IMR-90 (cell line): ENCODE data around the gene CRYBA4. TPM values are rescaled to one million over a fixed set of nuclear protein-coding genes. Genes with fewer than 3 reads are reported as not detected.

Experiments used
- ATAC-seq: fragments of 200-7000 bp; cut with Tn5 transposase; 2 replicates; pipeline ENCODE4 v1.9.1; 2020; ENCODE audit warnings: low read depth, mild to moderate bottlenecking, moderate library complexity
- BruUV-seq: library from RNA; stranded (reverse); fragments of 400-500 nt; replicated peaks from 2 replicates; lab custom pipeline; 2021; lab: Mats Ljungman, UMichigan
- CTCF ChIA-PET: fragments of 300-600 bp; formaldehyde crosslinking; extraction: SDS; loops from one replicate; lab custom pipeline; 2021; ENCODE audit warnings: antibody characterized with exemption; lab: Yijun Ruan, JAX
- POLR2A ChIA-PET: fragments of 300-600 bp; sonication (Branson Sonifier 250); formaldehyde crosslinking; loops from one replicate; lab custom pipeline; 2022; ENCODE audit warnings: antibody characterized with exemption; ENCODE audit not compliant: unreplicated experiment; lab: Charles Lee
- DNase-seq: peaks from one replicate; pipeline ENCODE4 v3.0.0; 2013
- H2AFZ ChIP-seq: replicated peaks from 2 replicates; pipeline ENCODE3; 2013; ENCODE audit warnings: low read length, mild to moderate bottlenecking; ENCODE audit not compliant: poor library complexity
- H2AK5ac ChIP-seq: 2 replicates; pipeline ENCODE4 v1.6.1; 2013; ENCODE audit warnings: low read depth, low read length, inconsistent platforms
- H2AK9ac ChIP-seq: replicated peaks from 2 replicates; pipeline ENCODE3; 2013; ENCODE audit warnings: mild to moderate bottlenecking, low read depth, low read length, moderate library complexity; ENCODE audit not compliant: poor library complexity
- H2BK120ac ChIP-seq: 2 replicates; pipeline ENCODE4 v1.6.1; 2013; ENCODE audit warnings: low read depth, low read length, inconsistent platforms
- H2BK15ac ChIP-seq: 3 replicates; pipeline ENCODE4 v1.6.1; 2013; ENCODE audit warnings: low read depth, low read length, inconsistent platforms
- H2BK20ac ChIP-seq: 2 replicates; pipeline ENCODE4 v1.6.1; 2013; ENCODE audit warnings: low read depth, mild to moderate bottlenecking, inconsistent platforms, low read length, moderate library complexity
- H2BK5ac ChIP-seq: 2 replicates; pipeline ENCODE4 v1.6.1; 2013; ENCODE audit warnings: mild to moderate bottlenecking, low read depth, low read length, inconsistent platforms; ENCODE audit not compliant: poor library complexity, severe bottlenecking
- H3K14ac ChIP-seq: replicated peaks from 2 replicates; pipeline ENCODE4 v1.6.1; 2013; ENCODE audit warnings: low read depth, low read length, inconsistent platforms
- H3K18ac ChIP-seq: 2 replicates; pipeline ENCODE4 v1.6.1; 2013; ENCODE audit warnings: low read depth, low read length, control low read depth
- H3K23ac ChIP-seq: 2 replicates; pipeline ENCODE4 v1.6.1; 2013; ENCODE audit warnings: low read depth, low read length, inconsistent platforms
- H3K27ac ChIP-seq: 2 replicates; pipeline ENCODE4 v1.5.1; 2013; ENCODE audit warnings: mild to moderate bottlenecking, control low read depth, low read length; ENCODE audit not compliant: insufficient read depth
- H3K27me3 ChIP-seq: 2 replicates; pipeline ENCODE4 v1.6.1; 2013; ENCODE audit warnings: low read length; ENCODE audit not compliant: control insufficient read depth, insufficient read depth
- H3K36me3 ChIP-seq: 2 replicates; pipeline ENCODE4 v1.6.1; 2013; ENCODE audit warnings: low read length, mixed read lengths; ENCODE audit not compliant: control insufficient read depth, insufficient read depth
- H3K4ac ChIP-seq: 2 replicates; pipeline ENCODE4 v1.6.1; 2013; ENCODE audit warnings: low read depth, low read length, inconsistent platforms
- H3K4me1 ChIP-seq: 2 replicates; pipeline ENCODE4 v1.6.1; 2013; ENCODE audit warnings: low read length, mixed read lengths; ENCODE audit not compliant: control insufficient read depth, insufficient read depth
- H3K4me2 ChIP-seq: 2 replicates; pipeline ENCODE4 v1.6.1; 2013; ENCODE audit warnings: low read depth, mild to moderate bottlenecking, control low read depth, low read length, moderate library complexity
- H3K4me3 ChIP-seq: 2 replicates; pipeline ENCODE4 v1.5.1; 2013; ENCODE audit warnings: low read depth, mild to moderate bottlenecking, control low read depth, low read length, moderate library complexity; ENCODE audit not compliant: insufficient read depth
- H3K56ac ChIP-seq: 2 replicates; pipeline ENCODE4 v1.6.1; 2013; ENCODE audit warnings: low read length, inconsistent platforms; ENCODE audit not compliant: insufficient read depth; ENCODE audit errors: extremely low read depth
- H3K79me1 ChIP-seq, 2 experiments: 2 replicates each; pipeline ENCODE4 v1.6.1; 2013; ENCODE audit warnings: low read length in 2 of 2, inconsistent platforms in 1 of 2, low read depth in 1 of 2
- H3K9ac ChIP-seq: 2 replicates; pipeline ENCODE4 v1.6.1; 2013; ENCODE audit warnings: low read depth, low read length, control low read depth
- H3K9me1 ChIP-seq: 2 replicates; pipeline ENCODE4 v1.6.1; 2013; ENCODE audit warnings: low read length, inconsistent platforms; ENCODE audit not compliant: insufficient read depth
- H3K9me3 ChIP-seq: 2 replicates; pipeline ENCODE4 v1.6.1; 2013; ENCODE audit warnings: low read length; ENCODE audit not compliant: control insufficient read depth, insufficient read depth
- H4K20me1 ChIP-seq: 2 replicates; pipeline ENCODE4 v1.6.1; 2013; ENCODE audit warnings: low read length, inconsistent platforms; ENCODE audit not compliant: insufficient read depth
- H4K5ac ChIP-seq: 2 replicates; pipeline ENCODE4 v1.6.1; 2013; ENCODE audit warnings: mild to moderate bottlenecking, low read depth, low read length, control low read depth
- H4K8ac ChIP-seq, 2 experiments: 2 replicates each; pipeline ENCODE4 v1.6.1; 2013; ENCODE audit warnings: low read depth in 2 of 2, low read length in 2 of 2, control low read depth in 1 of 2, inconsistent platforms in 1 of 2
- H4K91ac ChIP-seq: 2 replicates; pipeline ENCODE4 v1.6.1; 2013; ENCODE audit warnings: low read depth, low read length, inconsistent platforms; ENCODE audit not compliant: insufficient read depth
- WGBS, 2 experiments: methylation state at CpG; one replicate each; pipeline versions ENCODE4 v1.1.5 to v1.1.7; 2013; ENCODE audit warnings: missing lambda C conversion rate in 2 of 2; ENCODE audit not compliant: insufficient read length in 1 of 2; ENCODE audit errors: extremely low coverage in 2 of 2; 5-methylcytosine and 5-hydroxymethylcytosine counted together
- dilution Hi-C: fragments of 300-500 bp; cut with HindIII; formaldehyde crosslinking; loops from one replicate; pipeline ENCODE4 v1.14.3; 2018; ENCODE audit warnings: low sequenced_read_pairs; ENCODE audit not compliant: unreplicated experiment
- in situ Hi-C: fragments of 300-500 bp; cut with MboI; formaldehyde crosslinking; loops from 3 replicates; pipeline ENCODE4 v1.14.3; 2019; ENCODE audit warnings: low sequenced_read_pairs, inconsistent platforms, mixed read lengths
- intact Hi-C: fragments of 100-400 bp; cut with micrococcal nuclease; formaldehyde crosslinking; loops from 2 replicates; pipeline ENCODE4 v1.10.0; 2022
- polyA plus RNA-seq, 3 experiments: library from polyadenylated mRNA; depleted of rRNA; stranded (reverse); fragments of >200 nt; gene quantifications; 2 replicates each; pipeline ENCODE4 v1.2.3, GENCODE V29; 2012; ENCODE audit warnings: low replicate concordance in 1 of 3
- total RNA-seq: library from RNA; depleted of rRNA; stranded (reverse); fragments of >200 nt; gene quantifications from 2 replicates; pipeline ENCODE4 v1.2.3, GENCODE V29; 2012
- TF ChIP-seq, protein P1 (sequence below): conservative IDR thresholded peaks from 2 replicates; pipeline ENCODE4 v1.5.1; 2012; ENCODE audit warnings: mild to moderate bottlenecking, low read depth, low read length, improper control_type of control experiment

Gene CRYBA4
- total and polyA plus RNA-seq, 2 of the 4 experiments (the other 2 are of a cell fraction), result not detected

- H3K9me1 ChIP-seq, result no peaks in the 10 kb centered on the region; the same call in 1 of the 2 replicates
- no peak overlapping the region for H3K27ac ChIP-seq
- H3K4me2 ChIP-seq, result no peak overlapping the region
- intact Hi-C loops, result no loop called here
- H3K36me3 ChIP-seq, result no peaks in the 10 kb centered on the region
- H2AK9ac ChIP-seq, result no peak overlapping the region
- TF ChIP-seq, protein P1, sequence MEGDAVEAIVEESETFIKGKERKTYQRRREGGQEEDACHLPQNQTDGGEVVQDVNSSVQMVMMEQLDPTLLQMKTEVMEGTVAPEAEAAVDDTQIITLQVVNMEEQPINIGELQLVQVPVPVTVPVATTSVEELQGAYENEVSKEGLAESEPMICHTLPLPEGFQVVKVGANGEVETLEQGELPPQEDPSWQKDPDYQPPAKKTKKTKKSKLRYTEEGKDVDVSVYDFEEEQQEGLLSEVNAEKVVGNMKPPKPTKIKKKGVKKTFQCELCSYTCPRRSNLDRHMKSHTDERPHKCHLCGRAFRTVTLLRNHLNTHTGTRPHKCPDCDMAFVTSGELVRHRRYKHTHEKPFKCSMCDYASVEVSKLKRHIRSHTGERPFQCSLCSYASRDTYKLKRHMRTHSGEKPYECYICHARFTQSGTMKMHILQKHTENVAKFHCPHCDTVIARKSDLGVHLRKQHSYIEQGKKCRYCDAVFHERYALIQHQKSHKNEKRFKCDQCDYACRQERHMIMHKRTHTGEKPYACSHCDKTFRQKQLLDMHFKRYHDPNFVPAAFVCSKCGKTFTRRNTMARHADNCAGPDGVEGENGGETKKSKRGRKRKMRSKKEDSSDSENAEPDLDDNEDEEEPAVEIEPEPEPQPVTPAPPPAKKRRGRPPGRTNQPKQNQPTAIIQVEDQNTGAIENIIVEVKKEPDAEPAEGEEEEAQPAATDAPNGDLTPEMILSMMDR, result no peak
- WGBS, 2 experiments, result no CpG with 5 or more reads among the region's 2 CpGs
- H2BK5ac ChIP-seq, result no peak overlapping the region
- no peak overlapping the region for H4K5ac ChIP-seq
- H2BK15ac ChIP-seq, result no peak overlapping the region
- DNase-seq (no peak), ATAC-seq (no peak)
- in situ Hi-C loops, result no loop called here
- H3K27me3 ChIP-seq, result peaks cover 15% of the 10 kb centered on the region
- H2BK20ac ChIP-seq, result no peak overlapping the region
- peaks cover 12% of the 10 kb centered on the region for H3K4me1 ChIP-seq
- no peak overlapping the region for H3K18ac ChIP-seq
- no peak overlapping the region for H3K14ac ChIP-seq
- no peak overlapping the region for H4K8ac ChIP-seq
- POLR2A ChIA-PET, result no interaction called here
- H3K4me3 ChIP-seq, result no peak overlapping the region
- no peak overlapping the region for H2AK5ac ChIP-seq
- CTCF ChIA-PET, result no interaction called here
- no peaks in the 10 kb centered on the region for H3K9me3 ChIP-seq
- no peak overlapping the region for H4K91ac ChIP-seq
- H2BK120ac ChIP-seq, result no peak overlapping the region
- H3K79me1 ChIP-seq, result no peaks in the 10 kb centered on the region
- BruUV-seq, result no TSS peak
- no peaks in the 10 kb centered on the region for H4K20me1 ChIP-seq
- no peak overlapping the region for H3K9ac ChIP-seq
- no peak overlapping the region for H3K56ac ChIP-seq
- no peak overlapping the region for H3K4ac ChIP-seq
- dilution Hi-C loops, result no loop called here
- no peak overlapping the region for H3K23ac ChIP-seq
- no peak overlapping the region for H2AFZ ChIP-seq
Observed at GRCh38 chr22:26662160-26662559, 40.4 kb downstream of the CRYBA4 start.
